ENCODE measurements around the gene CTBS.

DNA sequence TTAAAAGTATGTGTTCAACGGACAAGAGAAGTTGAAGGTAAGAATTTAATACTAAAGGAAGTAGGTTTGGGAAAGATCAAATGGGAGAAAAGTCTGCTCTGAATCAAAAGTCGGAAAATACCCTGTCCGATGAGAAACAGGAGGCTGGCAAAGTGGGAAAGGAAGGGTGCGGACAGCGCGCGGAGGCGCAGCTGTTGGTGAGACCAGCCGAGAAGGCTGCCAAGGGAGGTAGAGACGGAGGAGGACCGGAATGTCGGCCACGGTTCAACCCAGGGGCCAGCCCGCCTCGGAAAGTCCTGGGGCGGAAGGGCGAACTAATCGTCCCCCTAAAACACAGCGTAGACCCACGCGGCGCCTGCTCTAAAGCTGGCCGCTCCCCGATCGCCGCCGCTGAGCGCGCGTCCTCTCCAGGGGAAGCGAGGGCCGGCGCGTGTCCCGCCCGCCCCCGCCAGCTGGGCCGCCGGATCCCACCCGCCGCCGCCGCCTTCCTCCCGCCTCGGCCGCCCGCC, 68.7 kb downstream of the CTBS start:
- TF ChIP-seq POLR2AphosphoS5 (IDR thresholded peaks at IDR 0.05; ENCODE audit: low read depth, low read length) (no peak), TAF1 (IDR thresholded peaks at IDR 0.05; ENCODE audit: borderline replicate concordance, insufficient read depth, low read length) (no peak), REST (IDR thresholded peaks at IDR 0.05; ENCODE audit: insufficient read depth in 1 of 2, low read depth in 2 of 2, low read length in 2 of 2) (no peak)

Measured in PFSK-1 (cell line).